Activated CD4-positive, CD25-positive, alpha-beta regulatory T cell treated with anti-CD3 and anti-CD28 coated beads, Interleukin-2, amount 50 U/mL, for 16 hours (primary cell): Measurements from ENCODE around the gene OAT.

Experiments used
- DNase-seq: peaks from one replicate; pipeline ENCODE4 v3.0.0-alpha.2; 2020; ENCODE audit warnings: low read depth, low spot score

The OAT gene

GRCh38 chr10:124418726-124419501 lies at the start of gene OAT:
Gene OAT (minus strand): TSS chr10:124418923. CDS start chr10:124412171, 6,752 bp downstream.
- peak; percentile 91 for DNase-seq

- DNase-seq: no peak
These were observed 48.4 kb upstream of the OAT start for GRCh38 chr10:124467165-124467564.

GRCh38 chr10:124465777-124466488 lies 47.2 kb upstream of the OAT start:
- no peak for DNase-seq

GRCh38 chr10:124465003-124465776 lies 46.5 kb upstream of the OAT start:
- DNase-seq: no peak

- DNase-seq: no peak
These were observed 45.6 kb upstream of the OAT start for GRCh38 chr10:124464028-124464965.

GRCh38 chr10:124462348-124462695 lies 43.6 kb upstream of the OAT start:
- DNase-seq: no peak

GRCh38 chr10:124461642-124462347 lies 43.1 kb upstream of the OAT start, which contains the start of gene LHPP:
Gene LHPP (plus strand): TSS chr10:124461823. CDS start chr10:124461863, 40 bp downstream.
- peak; percentile 70 for DNase-seq

GRCh38 chr10:124460144-124460543 lies 41.4 kb upstream of the OAT start:
- no peak for DNase-seq

GRCh38 chr10:124459395-124459794 lies 40.7 kb upstream of the OAT start:
- DNase-seq: no peak

GRCh38 chr10:124458889-124459288 lies 40.2 kb upstream of the OAT start:
- no peak for DNase-seq

GRCh38 chr10:124458473-124458872 lies 39.8 kb upstream of the OAT start:
- no peak for DNase-seq

GRCh38 chr10:124455441-124455840 lies 36.7 kb upstream of the OAT start:
- no peak for DNase-seq

- DNase-seq: no peak
These were observed 35.4 kb upstream of the OAT start for GRCh38 chr10:124453960-124454610.

GRCh38 chr10:124451276-124451675 lies 32.6 kb upstream of the OAT start:
- DNase-seq: no peak

- no peak for DNase-seq
These were observed 32.0 kb upstream of the OAT start for GRCh38 chr10:124450783-124451057.

GRCh38 chr10:124450012-124450782 lies 31.5 kb upstream of the OAT start, which contains the start of gene NKX1-2:
Gene NKX1-2 (minus strand): TSS chr10:124450035. CDS start chr10:124449943, 92 bp downstream.
- no peak for DNase-seq

- DNase-seq: no peak
These were observed 30.7 kb upstream of the OAT start for GRCh38 chr10:124449170-124450011.

- no peak for DNase-seq
These were observed 30.0 kb upstream of the OAT start for GRCh38 chr10:124448696-124449169.
